K562 (cell line): ENCODE measurements around the gene ADAMTSL3. TPM values are rescaled to one million over a fixed set of nuclear protein-coding genes. Genes with fewer than 3 reads are reported as not detected.

Experiments
- ATAC-seq: fragments of 200-7000 bp; cut with Tn5 transposase; 3 replicates; pipeline ENCODE4 v1.9.1; 2020; ENCODE audit warnings: moderate library complexity
- BruUV-seq: library from RNA; stranded (reverse); fragments of 400-500 nt; replicated peaks from 2 replicates; lab custom pipeline; 2021; lab: Mats Ljungman, UMichigan
- CTCF ChIA-PET: fragments of 300-600 bp; formaldehyde crosslinking; extraction: SDS; loops from one replicate; lab custom pipeline; 2021; ENCODE audit warnings: low intra/inter-chr PET ratio; lab: Yijun Ruan, JAX
- POLR2A ChIA-PET: fragments of 300-600, 350-650 bp; sonication (Branson Sonifier 250); formaldehyde crosslinking; extraction: SDS; loops from one replicate; lab custom pipeline; 2021; ENCODE audit warnings: antibody characterized with exemption, inconsistent platforms; lab: Yijun Ruan, JAX
- DNase-seq, 4 experiments: peaks; one replicate each; pipeline versions ENCODE4 v3.0.0 to v3.0.0-alpha.2; 2011 to 2018; ENCODE audit warnings: low spot score in 3 of 4, mixed read lengths in 3 of 4; ENCODE audit errors: extremely low read depth in 1 of 4
- FAIRE-seq: peaks from 2 replicates; lab custom pipeline; 2011; peaks lifted over from hg19 to GRCh38; lab: Jason Lieb, UNC
- H2AFZ ChIP-seq: 2 replicates; pipeline ENCODE4 v1.6.0; 2011; ENCODE audit warnings: low read depth, low read length, control low read depth, inconsistent platforms
- H3K27ac ChIP-seq: fragments of 200-600 bp; 3 replicates; pipeline ENCODE4 v1.8.0; 2011; ENCODE audit warnings: low read depth, mild to moderate bottlenecking, control low read depth, inconsistent platforms, low read length, moderate library complexity, mixed read lengths; ENCODE audit errors: extremely low read depth
- H3K27me3 ChIP-seq, 2 experiments: fragments of 300-600 bp in 1 of 2; 2 replicates in 1 of 2; 3 replicates in 1 of 2; pipeline versions ENCODE4 v1.6.0 to v1.8.0; 2011; ENCODE audit warnings: inconsistent platforms in 2 of 2, low read length in 2 of 2, mild to moderate bottlenecking in 1 of 2, mixed read lengths in 1 of 2, moderate library complexity in 1 of 2; ENCODE audit not compliant: control insufficient read depth in 2 of 2, insufficient read depth in 2 of 2
- H3K36me3 ChIP-seq: fragments of 300-600 bp; 3 replicates; pipeline ENCODE4 v1.8.0; 2011; ENCODE audit warnings: mild to moderate bottlenecking, low read length, inconsistent platforms; ENCODE audit not compliant: control insufficient read depth, insufficient read depth
- H3K4me1 ChIP-seq, 2 experiments: fragments of 200-600 bp in 1 of 2; replicated peaks in 1 of 2; 2 replicates in 1 of 2; 3 replicates in 1 of 2; pipeline versions ENCODE4 v1.5.1 to v1.8.0; 2011; ENCODE audit warnings: inconsistent platforms in 2 of 2, low read length in 2 of 2, mild to moderate bottlenecking in 1 of 2, mixed read lengths in 1 of 2, moderate library complexity in 1 of 2; ENCODE audit not compliant: control insufficient read depth in 2 of 2, insufficient read depth in 2 of 2
- H3K4me2 ChIP-seq: 2 replicates; pipeline ENCODE4 v1.6.1; 2011; ENCODE audit warnings: low read length, control low read depth, inconsistent platforms, mixed read lengths; ENCODE audit not compliant: insufficient read depth
- H3K4me3 ChIP-seq: fragments of 200-600 bp; sonication (generic), shearing (Covaris generic); 2 replicates; pipeline ENCODE4 v1.5.1; 2016; ENCODE audit warnings: control low read depth, inconsistent platforms
- H3K79me2 ChIP-seq: fragments of 200-600 bp; 3 replicates; pipeline ENCODE4 v1.8.0; 2011; ENCODE audit warnings: low read length, inconsistent platforms; ENCODE audit not compliant: control insufficient read depth, insufficient read depth
- H3K9ac ChIP-seq, 2 experiments: 2 replicates each; pipeline versions ENCODE4 v1.6.0 to v1.6.1; 2011; ENCODE audit warnings: low read depth in 2 of 2, low read length in 2 of 2, control low read depth in 1 of 2, inconsistent platforms in 1 of 2, mild to moderate bottlenecking in 1 of 2, mixed read lengths in 1 of 2; ENCODE audit not compliant: insufficient read depth in 1 of 2
- H3K9me1 ChIP-seq: one replicate; pipeline ENCODE4 v1.6.0; 2011; ENCODE audit warnings: inconsistent platforms, mild to moderate bottlenecking, low read length, moderate library complexity; ENCODE audit not compliant: control insufficient read depth, insufficient read depth
- H3K9me3 ChIP-seq: replicated peaks from 2 replicates; pipeline ENCODE4 v1.5.1; 2011; ENCODE audit warnings: low read depth, low read length, inconsistent platforms; ENCODE audit not compliant: control insufficient read depth, insufficient read depth
- H4K20me1 ChIP-seq: replicated peaks from 2 replicates; pipeline ENCODE4 v1.6.1; 2011; ENCODE audit warnings: low read length, inconsistent platforms, mixed read lengths; ENCODE audit not compliant: control insufficient read depth, insufficient read depth
- BCL6 ChIP-seq: fragments of 250-450 bp; sonication (Bioruptor Pico); IDR thresholded peaks from 2 replicates; pipeline ENCODE4 v1.4.0; 2020
- NR2C1 ChIP-seq, 2 experiments: fragments of 450-650 bp; IDR thresholded peaks; 2 replicates each; pipeline ENCODE4 v1.6.1; 2017; ENCODE audit warnings: mild to moderate bottlenecking in 2 of 2, antibody characterized with exemption in 1 of 2, inconsistent platforms in 1 of 2, missing compliant biosample characterization in 1 of 2, missing genetic modification characterization in 1 of 2
- SAP30 ChIP-seq: fragments of 200-600 bp; sonication (generic); IDR thresholded peaks from 2 replicates; pipeline ENCODE4 v1.6.1; 2012; ENCODE audit warnings: borderline replicate concordance, low read depth, mild to moderate bottlenecking, moderate library complexity, low read length, control low read depth, inconsistent platforms; ENCODE audit not compliant: insufficient read depth, poor library complexity, severe bottlenecking
- ZNF24 ChIP-seq: fragments of 450-650 bp; IDR thresholded peaks from 2 replicates; pipeline ENCODE4 v1.6.1; 2016
- WGBS: fragments of 100-300 bp; shearing (Covaris generic); methylation state at CpG from one replicate; pipeline ENCODE4 v1.1.6; 2016; ENCODE audit warnings: low coverage, mixed read lengths; ENCODE audit not compliant: insufficient coverage; ENCODE audit errors: missing lambda C conversion rate; 5-methylcytosine and 5-hydroxymethylcytosine counted together
- in situ Hi-C: fragments of 300-500 bp; cut with MboI; formaldehyde crosslinking; loops from 4 replicates; pipeline ENCODE4 v1.15.0; 2018; ENCODE audit warnings: inconsistent platforms, mixed read lengths
- intact Hi-C: fragments of 100-400 bp; cut with micrococcal nuclease; formaldehyde crosslinking; loops from 2 replicates; pipeline ENCODE4 v1.14.2; 2022
- polyA plus RNA-seq, 8 experiments: library from polyadenylated mRNA; depleted of rRNA in 4 of 8; stranded (reverse) in 5 of 8; unstranded in 3 of 8; fragments of >200 nt; fragmentation: Nextera tagmentation in 2 of 8; fragmentation: Illumina TruSeq in 1 of 8; extraction: Ambion mirVana in 2 of 8; extraction: Trizol in 1 of 8; gene quantifications; 2 replicates each; pipeline versions ENCODE4 v1.2.1 to v1.2.3, GENCODE V29; 2011 to 2014; ENCODE audit warnings: inconsistent platforms in 1 of 8, missing spikeins in 1 of 8
- total RNA-seq, 7 experiments: library from RNA; depleted of rRNA in 6 of 7; stranded (reverse); fragments of >200 nt in 6 of 7; fragmentation: Illumina TruSeq in 2 of 7; extraction: Trizol in 2 of 7; gene quantifications; 2 replicates each; pipeline versions ENCODE4 v1.2.1 to v1.2.3, GENCODE V29; 2011 to 2021; ENCODE audit warnings: low replicate concordance in 1 of 7
- TF ChIP-seq, protein P1 (sequence below): fragments of 450-650 bp; formaldehyde crosslinking; conservative IDR thresholded peaks from 2 replicates; pipeline ENCODE4 v1.4.0; 2022; ENCODE audit warnings: mild to moderate bottlenecking, missing genetic modification characterization

ADAMTSL3 gene
- total and polyA plus RNA-seq, 9 of the 15 experiments (the other 6 are each of a cell fraction or from before 2014, with no cell fraction given), result 0.01 to 0.18 (median 0.07) TPM; not detected in 3

DNA sequence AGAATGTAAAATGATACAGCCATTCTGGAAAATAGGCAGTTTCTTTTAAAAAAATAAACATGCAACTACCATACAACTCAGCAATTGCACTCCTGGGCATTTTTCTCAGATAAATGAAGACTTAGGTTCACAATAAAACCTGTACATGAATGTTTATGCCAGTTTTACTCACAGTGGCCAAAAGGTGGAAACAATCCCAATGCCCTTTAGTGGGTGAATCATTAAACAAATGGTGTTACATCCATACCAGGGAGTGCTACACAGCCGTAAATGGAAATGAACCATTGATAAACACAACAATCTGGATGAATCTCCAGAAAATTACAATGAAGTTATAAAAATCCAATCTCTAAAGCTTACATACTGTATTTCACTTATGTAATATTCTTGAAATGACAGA, 140.3 kb downstream of the ADAMTSL3 start:
- Histone ChIP-seq H3K4me3 (no peak overlapping the region), H3K9me1 (no peaks in the 10 kb centered on the region), H2AFZ (no peak overlapping the region), H3K27me3 (no peaks in the 10 kb centered on the region; a peak in 1 of 5 replicates), H3K9ac (no peak overlapping the region), H3K36me3 (no peaks in the 10 kb centered on the region), H3K27ac (no peak overlapping the region), H4K20me1 (no peaks in the 10 kb centered on the region), H3K79me2 (no peaks in the 10 kb centered on the region), H3K4me2 (no peak overlapping the region), H3K4me1 (no peaks in the 10 kb centered on the region), H3K9me3 (no peaks in the 10 kb centered on the region)
- ChIA-PET CTCF (no interaction called here), POLR2A (no interaction called here)
- DNase-seq (no peak), ATAC-seq (no peak), FAIRE-seq (no peak)
- no peak for TF ChIP-seq NR2C1 (IDR thresholded peaks at IDR 0.05)
- TF ChIP-seq NR2C1 (tag; IDR thresholded peaks at IDR 0.05), result no peak
- no peak for TF ChIP-seq BCL6 (CRISPR knock-in tag)
- TF ChIP-seq, protein P1, sequence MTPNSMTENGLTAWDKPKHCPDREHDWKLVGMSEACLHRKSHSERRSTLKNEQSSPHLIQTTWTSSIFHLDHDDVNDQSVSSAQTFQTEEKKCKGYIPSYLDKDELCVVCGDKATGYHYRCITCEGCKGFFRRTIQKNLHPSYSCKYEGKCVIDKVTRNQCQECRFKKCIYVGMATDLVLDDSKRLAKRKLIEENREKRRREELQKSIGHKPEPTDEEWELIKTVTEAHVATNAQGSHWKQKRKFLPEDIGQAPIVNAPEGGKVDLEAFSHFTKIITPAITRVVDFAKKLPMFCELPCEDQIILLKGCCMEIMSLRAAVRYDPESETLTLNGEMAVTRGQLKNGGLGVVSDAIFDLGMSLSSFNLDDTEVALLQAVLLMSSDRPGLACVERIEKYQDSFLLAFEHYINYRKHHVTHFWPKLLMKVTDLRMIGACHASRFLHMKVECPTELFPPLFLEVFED (CRISPR knock-in tag), result no peak
- no peak for TF ChIP-seq ZNF24
- no peak for TF ChIP-seq SAP30
- in situ Hi-C loops, result no loop called here
- BruUV-seq, result no TSS peak
- intact Hi-C loops, result no loop called here
- 10% methylated on average over 1 of the region's 1 CpG for WGBS
